Ovary (tissue), 9 donors: ENCODE measurements around the gene SEMA5B. TPM values are rescaled to one million over a fixed set of nuclear protein-coding genes. Genes with fewer than 3 reads are reported as not detected.

ENCODE experiments used
- DNase-seq, 5 donors: peaks; one replicate each; pipeline ENCODE4 v3.0.0-alpha.2; 2019 to 2020
- H3K27ac ChIP-seq, 2 donors: fragments of 200-600 bp; one replicate each; pipeline versions ENCODE4 v1.5.1 to v1.8.0; 2019 to 2022
- H3K27me3 ChIP-seq: fragments of 200-600 bp; one replicate; pipeline ENCODE4 v1.8.0; 2022
- H3K36me3 ChIP-seq: fragments of 200-600 bp; sonication (generic); one replicate; pipeline ENCODE4 v1.5.1; 2019
- H3K4me1 ChIP-seq: one replicate; pipeline ENCODE4 v1.8.1; 2013; ENCODE audit warnings: mild to moderate bottlenecking, moderate library complexity; ENCODE audit not compliant: insufficient read depth
- H3K4me3 ChIP-seq: fragments of 200-600 bp; sonication (generic); one replicate; pipeline ENCODE4 v1.5.1; 2017
- H3K9me3 ChIP-seq, 2 donors: fragments of 200-600 bp in 1 of 2; sonication (generic) in 1 of 2; one replicate each; pipeline versions ENCODE4 v1.5.1 to v1.8.1; 2013 to 2019; ENCODE audit warnings: mild to moderate bottlenecking in 1 of 2, moderate library complexity in 1 of 2
- EP300 ChIP-seq: sonication (generic); formaldehyde crosslinking; IDR thresholded peaks from one replicate; pipeline ENCODE4 v1.6.1; 2017; ENCODE audit warnings: antibody characterized with exemption
- POLR2A ChIP-seq: fragments of 450-650 bp; IDR thresholded peaks from one replicate; pipeline ENCODE4 v1.6.1; 2017; ENCODE audit warnings: antibody characterized with exemption, mild to moderate bottlenecking, moderate library complexity
- WGBS, 3 donors: extraction: QIAGEN DNeasy Blood & Tissue Kit in 1 of 3; methylation state at CpG; one replicate each; pipeline versions ENCODE4 v1.1.5 to v1.1.7; 2013 to 2017; 5-methylcytosine and 5-hydroxymethylcytosine counted together
- intact Hi-C, 4 donors: fragments of 100-400 bp; cut with DNase I; formaldehyde crosslinking; loops; one replicate each; pipeline versions ENCODE4 v1.11.0 to v1.15.1; 2022 to 2023
- polyA plus RNA-seq, 2 donors: library from polyadenylated mRNA; stranded (reverse); fragments of 200-250 nt in 1 of 2; fragments of 350-450 nt in 1 of 2; fragmentation: Illumina TruSeq in 1 of 2; extraction: RNeasy Lipid Tissue Mini Kit (QIAGEN cat#74804) in 1 of 2; gene quantifications; one replicate each; pipeline ENCODE4 v1.2.3, GENCODE V29; 2013 to 2014
- total RNA-seq, 7 donors: library from RNA; depleted of rRNA in 2 of 7; stranded (reverse); fragments of >200 nt in 2 of 7; fragmentation: NEBNext Ultra II Directional in 3 of 7; extraction: Animal tissue kit (Norgen Biotek cat#: 25700) in 3 of 7; gene quantifications; one replicate each; pipeline versions ENCODE4 v1.1.0 to v1.2.4, GENCODE V29; 2016 to 2023
- TF ChIP-seq, protein P1 (sequence below), 3 donors: fragments of 450-650 bp in 2 of 3; fragments of 200-600 bp in 1 of 3; IDR thresholded peaks; one replicate each; pipeline versions ENCODE4 v1.5.1 to v1.8.0; 2016 to 2022; ENCODE audit warnings: antibody characterized with exemption in 3 of 3, mild to moderate bottlenecking in 1 of 3
- donor health status: DM: no; HTN: no; CAD: no; lungs with moderate emphysema.
- donor health status: DM: no; HTN: no; CAD: no.
- donor health status: Bipolar disorder and iron deficiency.
- donor health status: DM: yes; HTN: yes; CAD: no.
- donor health status: DM: no; HTN: no; CAD: no.
- donor health status: DM: yes; HTN: yes; CAD: no.

SEMA5B gene
- total and polyA plus RNA-seq, 9 donors = 0.22 to 3.1 (median 1.3) TPM

DNA sequence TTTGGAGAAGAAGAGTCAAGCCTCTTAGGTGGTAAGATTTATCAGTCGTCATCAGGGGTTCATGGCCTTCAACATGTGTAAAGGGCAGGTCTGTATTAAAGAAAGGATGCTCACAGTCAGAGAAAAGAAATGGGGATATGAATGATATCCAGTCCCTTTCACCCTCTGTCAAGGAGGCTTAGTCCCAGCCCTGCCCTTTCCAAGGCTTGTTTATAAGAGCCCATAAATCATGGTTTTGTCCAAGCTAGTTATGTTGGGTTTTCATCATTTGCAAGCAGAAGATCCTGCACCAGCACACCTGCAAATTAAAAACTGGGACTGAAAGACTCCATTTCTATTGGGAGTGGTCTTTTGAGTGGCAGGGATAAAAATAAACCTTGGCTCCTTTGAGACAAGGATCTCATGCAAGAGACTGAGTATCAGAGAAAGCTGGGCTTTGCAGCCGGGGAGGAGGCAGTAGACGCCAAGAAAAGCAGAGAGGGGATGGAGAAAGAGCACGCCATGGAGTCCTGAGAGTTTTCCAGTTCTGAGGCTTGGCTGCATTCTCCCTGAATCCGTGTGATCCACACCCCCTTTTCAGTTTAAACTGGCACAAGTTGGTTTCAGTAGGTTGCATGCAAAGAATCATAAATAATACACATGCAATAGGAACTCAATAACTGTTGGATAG, 26.7 kb upstream of the SEMA5B start:
- DNase-seq = no peak
- Histone ChIP-seq H3K4me3 (no peak overlapping the region), H3K27me3 (no peaks in the 10 kb centered on the region), H3K36me3 (no peaks in the 10 kb centered on the region), H3K27ac (no peak overlapping the region), H3K4me1 (peaks cover 1% of the 10 kb centered on the region), H3K9me3 (no peaks in the 10 kb centered on the region)
- 50 to 71% (median 65%) methylated on average over 5 of the region's 5 CpGs for WGBS, 3 donors
- no peak for TF ChIP-seq POLR2A
- TF ChIP-seq, protein P1, sequence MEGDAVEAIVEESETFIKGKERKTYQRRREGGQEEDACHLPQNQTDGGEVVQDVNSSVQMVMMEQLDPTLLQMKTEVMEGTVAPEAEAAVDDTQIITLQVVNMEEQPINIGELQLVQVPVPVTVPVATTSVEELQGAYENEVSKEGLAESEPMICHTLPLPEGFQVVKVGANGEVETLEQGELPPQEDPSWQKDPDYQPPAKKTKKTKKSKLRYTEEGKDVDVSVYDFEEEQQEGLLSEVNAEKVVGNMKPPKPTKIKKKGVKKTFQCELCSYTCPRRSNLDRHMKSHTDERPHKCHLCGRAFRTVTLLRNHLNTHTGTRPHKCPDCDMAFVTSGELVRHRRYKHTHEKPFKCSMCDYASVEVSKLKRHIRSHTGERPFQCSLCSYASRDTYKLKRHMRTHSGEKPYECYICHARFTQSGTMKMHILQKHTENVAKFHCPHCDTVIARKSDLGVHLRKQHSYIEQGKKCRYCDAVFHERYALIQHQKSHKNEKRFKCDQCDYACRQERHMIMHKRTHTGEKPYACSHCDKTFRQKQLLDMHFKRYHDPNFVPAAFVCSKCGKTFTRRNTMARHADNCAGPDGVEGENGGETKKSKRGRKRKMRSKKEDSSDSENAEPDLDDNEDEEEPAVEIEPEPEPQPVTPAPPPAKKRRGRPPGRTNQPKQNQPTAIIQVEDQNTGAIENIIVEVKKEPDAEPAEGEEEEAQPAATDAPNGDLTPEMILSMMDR (IDR thresholded peaks at IDR 0.05) = no peak
- no peak for TF ChIP-seq EP300
- intact Hi-C loops = no loop called here

DNA sequence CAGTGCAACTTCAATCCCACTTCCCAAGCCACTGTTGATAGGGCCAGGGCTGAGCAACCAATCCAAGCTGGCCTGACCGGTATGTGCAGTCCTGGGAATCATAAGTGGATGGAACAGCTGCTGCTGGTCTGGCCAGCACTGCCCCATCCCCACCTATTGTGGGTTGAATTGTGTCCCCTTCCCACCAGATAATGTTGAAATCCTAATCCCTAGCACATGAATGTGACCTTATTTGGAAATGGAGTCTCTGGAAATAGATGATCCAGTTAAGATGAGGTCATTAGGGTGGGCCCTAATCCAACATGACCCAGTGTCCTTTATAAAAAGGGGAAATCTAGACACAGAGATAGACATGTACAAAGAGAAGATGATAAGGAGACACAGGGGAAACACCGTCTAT, 25.5 kb upstream of the SEMA5B start:
- H3K4me1 ChIP-seq = peaks cover 2% of the 10 kb centered on the region
- no peak for DNase-seq
- TF ChIP-seq EP300 = no peak
- TF ChIP-seq, protein P1 (IDR thresholded peaks at IDR 0.05) = no peak
- TF ChIP-seq POLR2A = no peak
- H3K4me3 ChIP-seq = no peak overlapping the region
- no peaks in the 10 kb centered on the region for H3K9me3 ChIP-seq
- intact Hi-C loops = no loop called here
- no peak overlapping the region for H3K27ac ChIP-seq
- no peaks in the 10 kb centered on the region for H3K27me3 ChIP-seq
- 70 to 79% (median 74%) methylated on average over 2 of the region's 2 CpGs for WGBS, 3 donors
- no peaks in the 10 kb centered on the region for H3K36me3 ChIP-seq

DNA sequence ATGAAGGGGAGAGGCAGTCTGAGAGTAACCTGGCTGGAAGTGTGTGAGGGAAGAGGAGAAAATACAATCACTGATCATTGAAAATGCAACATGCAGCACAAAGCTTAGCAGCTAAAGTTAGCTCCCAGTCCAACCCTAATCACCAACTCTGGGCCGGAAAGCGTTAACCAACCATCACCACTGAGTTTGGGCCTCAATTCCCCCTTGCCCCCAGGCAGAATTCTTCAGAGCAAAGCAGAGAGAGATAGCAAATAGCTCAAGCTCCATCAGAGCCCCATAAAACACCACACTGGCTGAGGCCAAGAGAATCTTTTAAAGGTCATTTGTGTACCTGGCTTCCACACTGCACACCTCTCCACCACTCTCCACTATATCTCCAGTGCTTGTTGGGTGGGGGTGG, 23.1 kb upstream of the SEMA5B start:
- H3K4me1 ChIP-seq = peaks cover 2% of the 10 kb centered on the region
- H3K27ac ChIP-seq = no peak overlapping the region
- no peaks in the 10 kb centered on the region for H3K27me3 ChIP-seq
- TF ChIP-seq POLR2A = no peak
- TF ChIP-seq, protein P1 (IDR thresholded peaks at IDR 0.05) = no peak
- TF ChIP-seq EP300 = no peak
- WGBS, 3 donors = 80 to 93% (median 90%) methylated on average over 2 of the region's 2 CpGs
- DNase-seq = no peak
- intact Hi-C loops = no loop called here
- no peak overlapping the region for H3K4me3 ChIP-seq
- no peaks in the 10 kb centered on the region for H3K9me3 ChIP-seq
- H3K36me3 ChIP-seq = no peaks in the 10 kb centered on the region

DNA sequence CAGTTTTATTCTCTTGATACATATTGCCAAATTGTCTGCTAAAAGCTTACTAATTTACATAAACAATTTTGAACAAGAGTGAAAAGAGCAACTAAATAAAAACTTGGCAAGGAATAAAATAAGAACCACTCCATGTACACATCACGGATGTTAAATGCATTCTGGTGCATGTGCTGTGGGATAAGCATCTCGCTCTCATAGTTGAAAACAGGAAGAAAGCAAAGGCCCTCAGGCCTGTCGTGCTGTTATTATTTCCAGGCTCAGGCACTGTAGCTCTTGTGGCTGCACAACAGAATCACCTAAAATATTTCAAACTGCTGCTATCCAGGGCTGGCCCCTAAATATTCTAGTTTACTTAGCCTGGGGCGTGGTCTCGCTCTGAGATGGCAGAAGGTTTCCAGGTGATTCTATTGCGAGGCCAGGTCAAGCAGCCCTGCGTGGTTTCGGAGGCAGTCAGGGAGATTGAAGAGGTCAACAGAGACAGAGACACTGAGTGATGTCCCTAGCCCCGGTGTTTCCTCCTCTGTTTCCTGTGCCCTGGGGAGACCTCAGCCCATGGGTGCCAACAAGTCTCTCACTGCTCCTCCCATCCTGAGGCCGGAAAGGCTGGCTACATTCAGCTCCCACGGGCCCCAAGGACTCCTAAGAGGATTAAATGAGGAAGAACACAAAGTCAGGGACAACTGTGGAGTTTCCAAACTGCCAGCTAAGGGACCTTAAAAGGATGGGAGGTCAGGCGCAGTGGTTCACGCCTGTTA, 21.1 kb upstream of the SEMA5B start:
- Histone ChIP-seq H3K4me3 (no peak overlapping the region), H3K27ac (no peak overlapping the region), H3K4me1 (peaks cover 1% of the 10 kb centered on the region), H3K27me3 (no peaks in the 10 kb centered on the region), H3K9me3 (no peaks in the 10 kb centered on the region), H3K36me3 (no peaks in the 10 kb centered on the region)
- TF ChIP-seq EP300 = no peak
- TF ChIP-seq, protein P1 (IDR thresholded peaks at IDR 0.05) = no peak
- no peak for TF ChIP-seq POLR2A
- no peak for DNase-seq
- intact Hi-C loops = no loop called here
- 70 to 79% (median 77%) methylated on average over 13 of the region's 13 CpGs for WGBS, 3 donors
